Measurements from ENCODE around the gene CHKA.
"Not testable (repeated sequence)": the region's sequence is repeated elsewhere in the genome, so short reads cannot be mapped to it uniquely, and the experiment has no call there.

DNA sequence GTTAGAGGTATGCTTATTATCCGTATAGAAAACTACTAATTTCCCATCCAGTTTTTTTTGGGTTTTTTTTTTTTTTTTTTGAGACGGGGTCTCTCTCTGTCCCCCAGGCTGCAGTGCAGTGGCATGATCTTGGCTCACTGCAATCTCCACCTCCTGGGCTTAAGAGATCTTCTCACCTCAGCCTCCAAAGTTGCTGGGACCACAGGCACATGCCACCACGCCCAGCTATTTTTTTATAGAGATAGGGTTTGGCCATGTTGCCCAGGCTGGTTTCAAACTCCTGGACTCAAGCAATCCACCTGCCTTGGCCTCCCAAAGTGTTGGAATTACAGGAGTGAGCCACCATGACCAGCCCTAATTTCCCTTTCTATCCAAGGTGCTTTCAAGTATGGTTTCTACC lies 28.2 kb downstream of the CHKA start:
- TF ChIP-seq CTCF (IDR thresholded peaks at IDR 0.05); POLR2A (IDR thresholded peaks at IDR 0.05); POLR2AphosphoS5 (IDR thresholded peaks at IDR 0.05; ENCODE audit: insufficient read depth in 1 of 2, low read depth in 1 of 2): not testable (repeated sequence)

Measured in vagina (tissue), 2 donors.